Heart left ventricle (tissue), 16 donors: ENCODE data around the gene PAX4. TPM values are rescaled to one million over a fixed set of nuclear protein-coding genes. Genes with fewer than 3 reads are reported as not detected.

Source experiments
- ATAC-seq, 4 donors: fragments of 200-7000 bp; cut with Tn5 transposase; one replicate each; pipeline ENCODE4 v1.9.1; 2020 to 2022; ENCODE audit warnings: moderate library complexity in 4 of 4, mild to moderate bottlenecking in 3 of 4, moderate number of reproducible peaks in 1 of 4
- DNase-seq, 5 donors: peaks; one replicate each; pipeline ENCODE4 v3.0.0-alpha.2; 2020
- H3K27ac ChIP-seq, 12 donors: fragments of 200-600 bp; sonication (generic) in 4 of 12; one replicate each; pipeline versions ENCODE4 v1.5.0 to v1.8.0; 2016 to 2022; ENCODE audit warnings: mild to moderate bottlenecking in 2 of 12
- H3K27me3 ChIP-seq, 9 donors: fragments of 200-600 bp; sonication (generic) in 2 of 9; one replicate each; pipeline versions ENCODE4 v1.5.1 to v1.8.0; 2016 to 2022; ENCODE audit warnings: mild to moderate bottlenecking in 3 of 9
- H3K36me3 ChIP-seq, 9 donors: fragments of 200-600 bp; sonication (generic) in 2 of 9; one replicate each; pipeline versions ENCODE4 v1.5.0 to v1.8.0; 2018 to 2022; ENCODE audit warnings: mild to moderate bottlenecking in 2 of 9
- H3K4me1 ChIP-seq, 12 donors: fragments of 200-600 bp; sonication (generic) in 4 of 12; one replicate each; pipeline versions ENCODE4 v1.5.0 to v1.8.0; 2016 to 2022; ENCODE audit warnings: mild to moderate bottlenecking in 3 of 12
- H3K4me3 ChIP-seq, 12 donors: fragments of 200-600 bp; sonication (generic) in 4 of 12; one replicate each; pipeline versions ENCODE4 v1.5.0 to v1.8.0; 2017 to 2022; ENCODE audit warnings: mild to moderate bottlenecking in 9 of 12, moderate library complexity in 4 of 12
- H3K9me3 ChIP-seq, 12 donors: fragments of 200-600 bp; sonication (generic) in 4 of 12; one replicate each; pipeline versions ENCODE4 v1.5.0 to v1.8.0; 2016 to 2022; ENCODE audit warnings: mild to moderate bottlenecking in 1 of 12
- POLR2A ChIP-seq, 2 donors: fragments of 450-650 bp; IDR thresholded peaks; one replicate each; pipeline ENCODE4 v1.6.1; 2017; ENCODE audit warnings: antibody characterized with exemption in 2 of 2, mild to moderate bottlenecking in 2 of 2, moderate library complexity in 2 of 2
- WGBS, 4 donors: extraction: QIAGEN DNeasy Blood & Tissue Kit in 2 of 4; methylation state at CpG; one replicate each; pipeline versions ENCODE4 v1.1.5 to v1.1.7; 2013 to 2018; 5-methylcytosine and 5-hydroxymethylcytosine counted together
- intact Hi-C, 10 donors: fragments of 100-400 bp; cut with DNase I; formaldehyde crosslinking; loops; one replicate each; pipeline versions ENCODE4 v1.11.1 to v1.14.2; 2022
- polyA plus RNA-seq, 2 donors: library from polyadenylated mRNA; stranded (reverse); fragments of 200-250 nt; gene quantifications; one replicate each; pipeline ENCODE4 v1.2.3, GENCODE V29; 2013
- total RNA-seq, 9 donors: library from RNA; depleted of rRNA in 2 of 9; stranded (reverse); fragments of >200 nt in 2 of 9; fragmentation: NEBNext Ultra II Directional in 3 of 9; extraction: Animal tissue kit (Norgen Biotek cat#: 25700) in 3 of 9; gene quantifications; one replicate each; pipeline versions ENCODE4 v1.1.0 to v1.2.4, GENCODE V29; 2016 to 2023
- TF ChIP-seq, protein P1 (sequence below), 12 donors: fragments of 200-600 bp; sonication (generic) in 4 of 12; IDR thresholded peaks; one replicate each; pipeline versions ENCODE4 v1.5.0 to v1.8.0; 2018 to 2022; ENCODE audit warnings: antibody characterized with exemption in 12 of 12, mild to moderate bottlenecking in 5 of 12
- donor health status: ischemic (EF 13 %, LVEDD 7.1; RV severe dilation, severe dysfunction).
- donor health status: healthy with polysubstance abuse.
- donor health status: DM: no; HTN: yes; CAD: no.
- donor health status: DM: no; HTN: no; CAD: no.
- donor health status: ischemic (EF 25% LVEDD 6.9; RV normal size, moderate dysfunction).
- donor health status: ischemic (EF 25% LVEDD 5.7; RV mildly dilated, moderate dysfunction).
- donor health status: healthy.
- donor health status: DM: yes; HTN: yes; CAD: no.
- donor health status: ischemic (EF 35%, LVEDD 5.7; RV mildly dilated, moderate dysfunction).
- donor health status: nonischemic (EF 11% LVEDD 7.7; RV severe dilation, severe dysfunction).
- donor health status: DM: yes; HTN: yes; CAD: no.
- donor health status: PGD.
- donor health status: ischemic (EF 29% LVEDD 5.4; RV normal size, mild dysfunction).
- donor health status: nonischemic (EF 23%, LVEDD 6.1; RV moderate dilation, normal function).

Gene PAX4
- total and polyA plus RNA-seq, 11 donors, result not detected

DNA sequence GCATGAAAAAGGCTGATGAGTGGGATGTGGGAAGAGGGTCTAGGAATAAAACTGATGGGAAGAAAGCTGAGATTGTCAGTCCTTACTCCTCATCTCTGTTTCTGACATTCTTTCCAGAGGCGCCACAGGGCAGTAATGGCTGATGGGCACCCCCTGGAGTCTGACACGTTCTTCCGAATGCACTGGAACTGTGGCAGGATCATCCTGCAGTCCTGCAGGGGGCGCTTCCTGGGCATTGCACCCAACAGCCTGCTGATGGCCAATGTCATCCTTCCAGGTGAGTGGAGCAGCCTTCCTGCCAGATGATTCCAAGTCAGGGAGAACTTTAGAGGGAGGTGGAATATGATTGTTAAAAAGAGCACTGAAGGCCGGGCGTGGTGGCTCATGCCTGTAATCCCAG lies 19.6 kb downstream of the PAX4 start:
- H3K27me3 ChIP-seq, result no peaks in the 10 kb centered on the region
- H3K4me3 ChIP-seq, result no peak overlapping the region
- intact Hi-C loops, result no loop called here
- no peaks in the 10 kb centered on the region for H3K36me3 ChIP-seq
- no peaks in the 10 kb centered on the region for H3K9me3 ChIP-seq
- H3K4me1 ChIP-seq, result no peaks in the 10 kb centered on the region
- no peak overlapping the region for H3K27ac ChIP-seq
- 54 to 62% (median 55%) methylated on average over 6 of the region's 6 CpGs for WGBS, 4 donors
- no peak for TF ChIP-seq POLR2A (IDR thresholded peaks at IDR 0.05)
- TF ChIP-seq, protein P1, sequence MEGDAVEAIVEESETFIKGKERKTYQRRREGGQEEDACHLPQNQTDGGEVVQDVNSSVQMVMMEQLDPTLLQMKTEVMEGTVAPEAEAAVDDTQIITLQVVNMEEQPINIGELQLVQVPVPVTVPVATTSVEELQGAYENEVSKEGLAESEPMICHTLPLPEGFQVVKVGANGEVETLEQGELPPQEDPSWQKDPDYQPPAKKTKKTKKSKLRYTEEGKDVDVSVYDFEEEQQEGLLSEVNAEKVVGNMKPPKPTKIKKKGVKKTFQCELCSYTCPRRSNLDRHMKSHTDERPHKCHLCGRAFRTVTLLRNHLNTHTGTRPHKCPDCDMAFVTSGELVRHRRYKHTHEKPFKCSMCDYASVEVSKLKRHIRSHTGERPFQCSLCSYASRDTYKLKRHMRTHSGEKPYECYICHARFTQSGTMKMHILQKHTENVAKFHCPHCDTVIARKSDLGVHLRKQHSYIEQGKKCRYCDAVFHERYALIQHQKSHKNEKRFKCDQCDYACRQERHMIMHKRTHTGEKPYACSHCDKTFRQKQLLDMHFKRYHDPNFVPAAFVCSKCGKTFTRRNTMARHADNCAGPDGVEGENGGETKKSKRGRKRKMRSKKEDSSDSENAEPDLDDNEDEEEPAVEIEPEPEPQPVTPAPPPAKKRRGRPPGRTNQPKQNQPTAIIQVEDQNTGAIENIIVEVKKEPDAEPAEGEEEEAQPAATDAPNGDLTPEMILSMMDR (IDR thresholded peaks at IDR 0.05), result no peak
- DNase-seq (no peak), ATAC-seq (no peak)

DNA sequence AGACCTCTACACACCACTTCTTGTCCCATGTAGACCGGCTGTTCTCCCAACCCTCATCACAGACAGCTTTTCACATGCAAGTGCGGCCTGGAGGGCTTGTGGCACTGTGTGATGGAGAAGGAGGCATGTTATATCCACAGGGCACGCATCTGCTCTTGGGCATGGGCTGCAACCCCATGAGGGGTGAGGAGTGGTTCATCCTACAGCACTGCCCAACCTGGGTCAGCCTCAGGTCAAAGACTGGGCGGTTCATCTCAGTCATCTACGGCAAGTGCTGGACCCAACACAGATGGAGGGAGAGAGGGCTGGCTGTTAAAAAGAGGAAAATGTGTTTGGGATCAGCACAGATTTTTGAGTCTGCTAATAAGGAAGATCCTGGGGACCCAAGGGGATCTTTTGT lies 22.2 kb downstream of the PAX4 start:
- Histone ChIP-seq H3K9me3 (no peaks in the 10 kb centered on the region), H3K27ac (no peak overlapping the region), H3K4me1 (no peaks in the 10 kb centered on the region), H3K4me3 (no peak overlapping the region), H3K36me3 (peaks cover 0 to 20% (median 13%) of the 10 kb centered on the region in 9 donors), H3K27me3 (no peaks in the 10 kb centered on the region)
- DNase-seq, result no peak
- no peak for ATAC-seq
- WGBS, 4 donors, result 89 to 94% (median 92%) methylated on average over 4 to 5 of the region's 5 CpGs
- intact Hi-C loops, result no loop called here
- TF ChIP-seq POLR2A (IDR thresholded peaks at IDR 0.05), result no peak
- TF ChIP-seq, protein P1 (IDR thresholded peaks at IDR 0.05), result no peak

DNA sequence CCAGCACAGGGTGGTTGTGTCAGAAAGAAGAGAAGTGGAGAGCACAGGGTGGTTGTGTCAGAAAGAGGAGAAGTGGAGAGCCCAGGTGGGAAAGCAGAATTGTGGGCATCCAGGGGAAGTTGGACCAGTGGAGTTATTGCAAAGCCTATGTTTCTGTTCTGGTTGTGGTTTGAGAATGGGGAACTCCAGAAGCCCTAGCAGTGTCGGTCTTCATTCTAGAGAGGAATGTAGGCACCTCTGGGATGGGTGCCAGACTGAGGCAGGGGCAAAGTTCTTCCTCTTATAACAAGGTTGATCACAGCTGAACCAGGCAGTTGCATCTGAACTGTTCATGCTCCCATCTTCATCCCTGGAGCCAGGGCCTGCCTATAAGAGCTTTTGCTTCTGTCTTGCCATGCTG lies 23.5 kb downstream of the PAX4 start:
- Histone ChIP-seq H3K4me1 (peaks cover 0 to 8% (median 4%) of the 10 kb centered on the region in 12 donors), H3K36me3 (peaks cover 0 to 32% (median 23%) of the 10 kb centered on the region in 9 donors), H3K27ac (no peak overlapping the region), H3K27me3 (no peaks in the 10 kb centered on the region), H3K4me3 (no peak overlapping the region), H3K9me3 (no peaks in the 10 kb centered on the region)
- intact Hi-C loops, result loop anchor here in 1 of 10 donors (5.0 kb wide), 1 partner anchor 53 kb away; no protein-coding TSS in a partner anchor
- ATAC-seq (peak in 1 of 4 donors; percentile 24), DNase-seq (no peak)
- TF ChIP-seq POLR2A (IDR thresholded peaks at IDR 0.05), result no peak
- TF ChIP-seq, protein P1 (IDR thresholded peaks at IDR 0.05), result no peak
- 65 to 77% (median 71%) methylated on average over 1 of the region's 1 CpG for whole genome bisulfite sequencing, 4 donors

DNA sequence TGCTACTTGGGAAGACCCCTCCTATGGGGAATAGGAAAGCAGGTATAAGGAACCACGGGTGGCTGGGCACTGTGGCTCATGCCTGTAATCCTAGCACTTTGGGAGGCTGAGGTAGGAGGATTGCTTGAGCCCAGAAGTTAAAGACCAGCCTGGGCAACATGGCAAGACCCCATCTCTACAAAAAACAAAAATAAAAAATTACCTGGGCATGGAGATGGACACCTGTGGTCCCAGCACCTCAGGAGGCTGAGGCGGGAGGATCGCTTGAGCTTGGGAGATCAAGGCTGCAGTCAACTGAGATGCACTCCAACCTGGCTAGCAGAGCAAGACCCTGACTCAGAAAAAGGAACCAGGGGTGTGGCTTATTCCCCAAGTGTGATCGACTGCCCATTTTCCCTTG lies 25.4 kb downstream of the PAX4 start:
- intact Hi-C loops, result loop anchor here in 1 of 10 donors (5.0 kb wide), 1 partner anchor 55 kb away; no protein-coding TSS in a partner anchor
- Histone ChIP-seq H3K4me1 (peaks cover 0 to 21% (median 13%) of the 10 kb centered on the region in 12 donors), H3K9me3 (no peaks in the 10 kb centered on the region), H3K36me3 (peaks cover 0 to 33% (median 23%) of the 10 kb centered on the region in 9 donors), H3K4me3 (no peak overlapping the region), H3K27me3 (no peaks in the 10 kb centered on the region), H3K27ac (no peak overlapping the region)
- no peak for TF ChIP-seq POLR2A (IDR thresholded peaks at IDR 0.05)
- TF ChIP-seq, protein P1 (IDR thresholded peaks at IDR 0.05), result no peak
- ATAC-seq, result no peak
- 81 to 83% (median 82%) methylated on average over 4 of the region's 4 CpGs for WGBS, 4 donors
- no peak for DNase-seq
